ENCODE data around the gene GMDS. TPM values are rescaled to one million over a fixed set of nuclear protein-coding genes. Genes with fewer than 3 reads are reported as not detected.

Gene GMDS
- total RNA-seq, 1 donor from 2014 or later: 5.3 TPM

- ATAC-seq: no peak
- intact Hi-C loops (cut with DNase I): no loop called here
- DNase-seq (ENCODE audit: missing footprints): no peak
These were observed 585.6 kb downstream of the GMDS start for GRCh38 chr6:1659816-1660215.

GRCh38 chr6:1658212-1659005, 587.0 kb downstream of the GMDS start:
- intact Hi-C loops (cut with DNase I): no loop called here
- ATAC-seq (no peak), DNase-seq (ENCODE audit: missing footprints) (no peak)

GRCh38 chr6:1657771-1658165, 587.6 kb downstream of the GMDS start:
- ATAC-seq (no peak), DNase-seq (ENCODE audit: missing footprints) (no peak)
- intact Hi-C loops (cut with DNase I): no loop called here

- intact Hi-C loops (cut with DNase I): no loop called here
- ATAC-seq (no peak), DNase-seq (ENCODE audit: missing footprints) (no peak)
These were observed 588.2 kb downstream of the GMDS start for GRCh38 chr6:1657116-1657770.

GRCh38 chr6:1654054-1654453, 591.4 kb downstream of the GMDS start:
- intact Hi-C loops (cut with DNase I): no loop called here
- DNase-seq (ENCODE audit: missing footprints) (no peak), ATAC-seq (no peak)

GRCh38 chr6:1652842-1653241, 592.6 kb downstream of the GMDS start:
- DNase-seq (ENCODE audit: missing footprints): no peak
- ATAC-seq: no peak
- intact Hi-C loops (cut with DNase I): no loop called here

GRCh38 chr6:1651362-1651761, 594.0 kb downstream of the GMDS start:
- ATAC-seq: no peak
- no peak for DNase-seq (ENCODE audit: missing footprints)
- intact Hi-C loops (cut with DNase I): no loop called here

- intact Hi-C loops (cut with DNase I): no loop called here
- DNase-seq (ENCODE audit: missing footprints): no peak
- ATAC-seq: no peak
These were observed 599.8 kb downstream of the GMDS start for GRCh38 chr6:1645466-1646185.

- intact Hi-C loops (cut with DNase I): no loop called here
- no peak for ATAC-seq
- DNase-seq (ENCODE audit: missing footprints): no peak
These were observed 600.8 kb downstream of the GMDS start for GRCh38 chr6:1644516-1645060.

- no peak for DNase-seq (ENCODE audit: missing footprints)
These were observed 601.5 kb downstream of the GMDS start for GRCh38 chr6:1643830-1644445.

GRCh38 chr6:1643111-1643510, 602.3 kb downstream of the GMDS start:
- DNase-seq (ENCODE audit: missing footprints) (no peak), ATAC-seq (no peak)
- intact Hi-C loops (cut with DNase I): no loop called here

More at GRCh38 chr6:1643830-1644445, 601.5 kb downstream of the GMDS start:
- intact Hi-C loops (cut with DNase I): no loop called here
- ATAC-seq: no peak

GRCh38 chr6:1641343-1641885, 604.0 kb downstream of the GMDS start:
- DNase-seq (ENCODE audit: missing footprints) (no peak), ATAC-seq (no peak)
- intact Hi-C loops (cut with DNase I): no loop called here

GRCh38 chr6:1640476-1640875, 604.9 kb downstream of the GMDS start:
- intact Hi-C loops (cut with DNase I): no loop called here
- DNase-seq (ENCODE audit: missing footprints) (no peak), ATAC-seq (no peak)

GRCh38 chr6:1639430-1639829, 606.0 kb downstream of the GMDS start:
- ATAC-seq (no peak), DNase-seq (ENCODE audit: missing footprints) (no peak)
- intact Hi-C loops (cut with DNase I): no loop called here

GRCh38 chr6:1636971-1637871, 608.2 kb downstream of the GMDS start:
- no peak for ATAC-seq
- no peak for DNase-seq (ENCODE audit: missing footprints)
- intact Hi-C loops (cut with DNase I): no loop called here

- DNase-seq (ENCODE audit: missing footprints) (no peak), ATAC-seq (no peak)
- intact Hi-C loops (cut with DNase I): no loop called here
These were observed 609.1 kb downstream of the GMDS start for GRCh38 chr6:1636272-1636825.

- no peak for ATAC-seq
- intact Hi-C loops (cut with DNase I): no loop called here
- no peak for DNase-seq (ENCODE audit: missing footprints)
These were observed 609.9 kb downstream of the GMDS start for GRCh38 chr6:1635305-1636010.

Measured in Right ventricle myocardium inferior (tissue), 1 donor.